HCT116 (cell line): ENCODE measurements around the gene AMOTL1.

Source experiments
- POLR2A ChIP-seq: IDR thresholded peaks from 2 replicates; pipeline ENCODE4 v1.7.0; 2011; ENCODE audit warnings: borderline replicate concordance; ENCODE audit not compliant: insufficient read depth, insufficient read length; ENCODE audit errors: extremely low read depth
- YY1 ChIP-seq: IDR thresholded peaks from 2 replicates; pipeline ENCODE4 v1.6.1; 2011; ENCODE audit warnings: low read length, low read depth, moderate library complexity, mild to moderate bottlenecking; ENCODE audit not compliant: insufficient replicate concordance; ENCODE audit errors: extremely low read depth
- TF ChIP-seq, protein P1 (sequence below), 3 experiments: fragments of 200-600 bp in 1 of 3; sonication (generic) in 1 of 3; IDR thresholded peaks in 2 of 3; conservative IDR thresholded peaks in 1 of 3; 2 replicates each; pipeline ENCODE4 v1.5.1; 2012 to 2017; ENCODE audit warnings: low read depth in 2 of 3, low read length in 2 of 3, antibody characterized with exemption in 1 of 3, borderline replicate concordance in 1 of 3, control low read depth in 1 of 3, mild to moderate bottlenecking in 1 of 3, mixed read lengths in 1 of 3, mixed run types in 1 of 3, moderate library complexity in 1 of 3; ENCODE audit not compliant: insufficient read depth in 1 of 3

DNA sequence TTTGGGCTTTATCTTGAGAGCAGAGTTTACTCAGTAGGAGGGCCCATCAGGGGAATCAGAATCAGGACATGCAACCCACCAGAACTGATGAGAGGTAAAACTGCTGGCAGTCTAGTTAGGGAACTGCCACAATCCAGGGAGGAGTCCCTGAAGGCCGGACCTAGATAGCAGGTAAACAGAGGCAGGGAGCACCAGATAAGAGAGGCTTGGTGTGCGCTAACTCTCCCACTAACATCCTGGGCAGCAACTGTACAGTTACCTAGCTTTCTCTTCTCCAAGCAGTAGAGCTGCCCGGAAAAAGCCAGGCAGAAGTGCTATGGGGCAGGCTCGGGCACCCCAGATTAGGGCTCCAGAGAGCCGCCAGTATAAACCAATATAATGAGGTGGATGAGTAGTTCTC is 865 bp upstream of the AMOTL1 start:
- TF ChIP-seq, protein P1, sequence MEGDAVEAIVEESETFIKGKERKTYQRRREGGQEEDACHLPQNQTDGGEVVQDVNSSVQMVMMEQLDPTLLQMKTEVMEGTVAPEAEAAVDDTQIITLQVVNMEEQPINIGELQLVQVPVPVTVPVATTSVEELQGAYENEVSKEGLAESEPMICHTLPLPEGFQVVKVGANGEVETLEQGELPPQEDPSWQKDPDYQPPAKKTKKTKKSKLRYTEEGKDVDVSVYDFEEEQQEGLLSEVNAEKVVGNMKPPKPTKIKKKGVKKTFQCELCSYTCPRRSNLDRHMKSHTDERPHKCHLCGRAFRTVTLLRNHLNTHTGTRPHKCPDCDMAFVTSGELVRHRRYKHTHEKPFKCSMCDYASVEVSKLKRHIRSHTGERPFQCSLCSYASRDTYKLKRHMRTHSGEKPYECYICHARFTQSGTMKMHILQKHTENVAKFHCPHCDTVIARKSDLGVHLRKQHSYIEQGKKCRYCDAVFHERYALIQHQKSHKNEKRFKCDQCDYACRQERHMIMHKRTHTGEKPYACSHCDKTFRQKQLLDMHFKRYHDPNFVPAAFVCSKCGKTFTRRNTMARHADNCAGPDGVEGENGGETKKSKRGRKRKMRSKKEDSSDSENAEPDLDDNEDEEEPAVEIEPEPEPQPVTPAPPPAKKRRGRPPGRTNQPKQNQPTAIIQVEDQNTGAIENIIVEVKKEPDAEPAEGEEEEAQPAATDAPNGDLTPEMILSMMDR (IDR thresholded peaks at IDR 0.05 in 2 of 3, conservative IDR thresholded peaks at IDR 0.05 in 1 of 3; ENCODE audit: borderline replicate concordance in 1 of 3, insufficient read depth in 1 of 3, low read depth in 2 of 3, low read length in 2 of 3) = no peak
- TF ChIP-seq YY1 (no peak), POLR2A (no peak)
